ENCODE data around the gene SSTR5.

SSTR5 gene

DNA sequence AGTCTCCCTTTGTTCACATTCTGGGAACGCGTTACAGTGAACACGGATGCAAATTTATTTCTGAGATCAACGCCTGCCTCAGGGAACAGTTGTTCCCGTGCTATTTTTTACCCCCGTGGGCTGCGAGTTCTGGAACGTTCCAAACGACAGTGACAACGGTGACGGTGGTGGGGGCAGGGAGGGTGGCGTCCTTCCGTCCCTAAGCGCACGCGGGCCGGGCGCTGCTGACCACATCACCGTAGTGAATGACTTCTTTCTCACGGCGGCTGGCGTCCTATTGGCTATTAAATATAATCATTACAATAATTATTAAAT lies 45.1 kb upstream of the SSTR5 start:
- TF ChIP-seq, protein P1, sequence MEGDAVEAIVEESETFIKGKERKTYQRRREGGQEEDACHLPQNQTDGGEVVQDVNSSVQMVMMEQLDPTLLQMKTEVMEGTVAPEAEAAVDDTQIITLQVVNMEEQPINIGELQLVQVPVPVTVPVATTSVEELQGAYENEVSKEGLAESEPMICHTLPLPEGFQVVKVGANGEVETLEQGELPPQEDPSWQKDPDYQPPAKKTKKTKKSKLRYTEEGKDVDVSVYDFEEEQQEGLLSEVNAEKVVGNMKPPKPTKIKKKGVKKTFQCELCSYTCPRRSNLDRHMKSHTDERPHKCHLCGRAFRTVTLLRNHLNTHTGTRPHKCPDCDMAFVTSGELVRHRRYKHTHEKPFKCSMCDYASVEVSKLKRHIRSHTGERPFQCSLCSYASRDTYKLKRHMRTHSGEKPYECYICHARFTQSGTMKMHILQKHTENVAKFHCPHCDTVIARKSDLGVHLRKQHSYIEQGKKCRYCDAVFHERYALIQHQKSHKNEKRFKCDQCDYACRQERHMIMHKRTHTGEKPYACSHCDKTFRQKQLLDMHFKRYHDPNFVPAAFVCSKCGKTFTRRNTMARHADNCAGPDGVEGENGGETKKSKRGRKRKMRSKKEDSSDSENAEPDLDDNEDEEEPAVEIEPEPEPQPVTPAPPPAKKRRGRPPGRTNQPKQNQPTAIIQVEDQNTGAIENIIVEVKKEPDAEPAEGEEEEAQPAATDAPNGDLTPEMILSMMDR (IDR thresholded peaks at IDR 0.05), result no peak
- Histone ChIP-seq H3K36me3 (no peaks in the 10 kb centered on the region), H3K27ac (no peak overlapping the region), H3K4me1 (ENCODE audit: control insufficient read depth in 1 of 2, insufficient read depth in 1 of 2, low read depth in 1 of 2, low read length in 1 of 2) (no peaks in the 10 kb centered on the region), H3K4me3 (ENCODE audit: low read depth in 1 of 2, low read length in 1 of 2) (no peak overlapping the region), H3K9me3 (no peaks in the 10 kb centered on the region), H3K27me3 (peaks cover 38% of the 10 kb centered on the region)

DNA sequence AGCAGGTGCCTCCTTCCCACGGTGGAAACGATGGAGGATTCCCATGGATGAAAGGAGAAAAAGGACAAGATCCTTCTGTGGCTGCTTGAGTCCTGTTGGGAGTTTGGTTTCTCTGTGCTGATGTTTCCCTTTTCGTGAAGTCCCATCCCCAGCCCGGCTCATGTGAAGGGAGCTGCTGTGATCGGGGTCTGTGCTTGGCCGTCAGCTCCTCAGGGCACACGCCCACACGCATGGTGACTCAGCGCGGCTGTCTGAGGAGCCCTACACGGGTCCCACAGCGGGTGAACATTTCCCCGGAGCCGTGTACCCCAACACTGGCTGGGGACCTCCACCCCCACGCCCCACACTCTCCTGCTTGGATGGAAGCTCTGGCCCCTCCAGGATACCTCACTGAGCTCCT lies 44.5 kb upstream of the SSTR5 start:
- no peaks in the 10 kb centered on the region for H3K9me3 ChIP-seq
- TF ChIP-seq, protein P1 (IDR thresholded peaks at IDR 0.05), result no peak
- no peak overlapping the region for H3K27ac ChIP-seq
- H3K4me3 ChIP-seq (ENCODE audit: low read depth in 1 of 2, low read length in 1 of 2), result no peak overlapping the region
- no peaks in the 10 kb centered on the region for H3K36me3 ChIP-seq
- no peaks in the 10 kb centered on the region for H3K4me1 ChIP-seq (ENCODE audit: control insufficient read depth in 1 of 2, insufficient read depth in 1 of 2, low read depth in 1 of 2, low read length in 1 of 2)
- peaks cover 38% of the 10 kb centered on the region for H3K27me3 ChIP-seq

DNA sequence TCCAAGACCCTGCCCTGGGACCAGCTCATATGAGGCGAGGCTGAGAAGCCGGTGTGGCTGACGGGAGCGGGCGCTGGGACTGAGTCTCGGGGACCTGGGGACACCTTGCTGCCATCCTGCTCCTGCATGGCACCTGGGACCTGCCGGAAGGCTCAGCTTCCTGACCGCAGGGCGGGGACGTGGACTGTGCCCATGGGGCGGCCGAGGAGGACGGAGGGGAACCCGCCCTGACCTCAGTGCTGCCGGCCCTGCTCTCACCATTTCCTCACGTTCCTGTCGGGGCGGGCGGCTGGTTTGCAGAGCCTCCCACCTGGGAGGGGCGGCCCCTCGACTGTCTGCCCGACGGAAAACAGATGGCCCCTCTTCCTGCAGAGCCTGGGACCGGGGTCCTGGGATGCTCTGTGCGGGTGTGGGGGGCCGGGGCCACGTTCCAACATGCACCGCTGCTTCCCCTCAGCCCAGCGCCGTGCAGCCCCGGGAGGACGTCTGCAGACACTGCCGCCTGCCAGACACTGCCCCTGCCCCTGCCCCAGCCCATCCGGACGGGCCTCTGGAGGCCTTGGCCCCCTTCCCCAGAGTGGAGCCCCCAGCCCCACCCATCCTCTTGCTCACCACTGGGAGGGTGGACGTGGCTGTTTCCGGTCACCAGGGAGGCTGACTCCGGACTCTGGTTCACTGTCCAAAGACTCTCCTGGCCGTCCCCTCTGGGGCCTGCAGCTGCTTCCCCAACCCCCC lies 43.9 kb upstream of the SSTR5 start:
- Histone ChIP-seq H3K36me3 (no peaks in the 10 kb centered on the region), H3K4me3 (ENCODE audit: low read depth in 1 of 2, low read length in 1 of 2) (no peak overlapping the region), H3K27me3 (peaks cover 38% of the 10 kb centered on the region), H3K4me1 (ENCODE audit: control insufficient read depth in 1 of 2, insufficient read depth in 1 of 2, low read depth in 1 of 2, low read length in 1 of 2) (no peaks in the 10 kb centered on the region), H3K9me3 (no peaks in the 10 kb centered on the region), H3K27ac (no peak overlapping the region)
- TF ChIP-seq, protein P1 (IDR thresholded peaks at IDR 0.05), result no peak

DNA sequence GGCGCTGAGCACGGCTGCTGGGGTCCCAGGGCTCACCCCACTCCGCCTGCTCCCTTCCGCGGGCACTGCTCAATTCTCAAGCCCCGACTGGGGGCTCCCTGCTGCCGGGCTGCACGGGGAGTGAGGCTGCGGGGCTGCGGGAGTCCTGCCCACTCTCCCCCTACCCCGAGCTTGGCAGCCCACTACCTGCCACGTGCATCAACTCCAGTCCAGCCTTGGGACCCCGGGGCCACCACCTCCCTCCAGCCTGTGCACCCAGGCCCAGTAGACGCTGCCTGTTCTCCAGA lies 43.3 kb upstream of the SSTR5 start:
- H3K27me3 ChIP-seq, result peaks cover 38% of the 10 kb centered on the region
- no peaks in the 10 kb centered on the region for H3K36me3 ChIP-seq
- no peaks in the 10 kb centered on the region for H3K9me3 ChIP-seq
- H3K4me1 ChIP-seq (ENCODE audit: control insufficient read depth in 1 of 2, insufficient read depth in 1 of 2, low read depth in 1 of 2, low read length in 1 of 2), result no peaks in the 10 kb centered on the region
- no peak overlapping the region for H3K27ac ChIP-seq
- H3K4me3 ChIP-seq (ENCODE audit: low read depth in 1 of 2, low read length in 1 of 2), result no peak overlapping the region
- TF ChIP-seq, protein P1 (IDR thresholded peaks at IDR 0.05), result no peak

DNA sequence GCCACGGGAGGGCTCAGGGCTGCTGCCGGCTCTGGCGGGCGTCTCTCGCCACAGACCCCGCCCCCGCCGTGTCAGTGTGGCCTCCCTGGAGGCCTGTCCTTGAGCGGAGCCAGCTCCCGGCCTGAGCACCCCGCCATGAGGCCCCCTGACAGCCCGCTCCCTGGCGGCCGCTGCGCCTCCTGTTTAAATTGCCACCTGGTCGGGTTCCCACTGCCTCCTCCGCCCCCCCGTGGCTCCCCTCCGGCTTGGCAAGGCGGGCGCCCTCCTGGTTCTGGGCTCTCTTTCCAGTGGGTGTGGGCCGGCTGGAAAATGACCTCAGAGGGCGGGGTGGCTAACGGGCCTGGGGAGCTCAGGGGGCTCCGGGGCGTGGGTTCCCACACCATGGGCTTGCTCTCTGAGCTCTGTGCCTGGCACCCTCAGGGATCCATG lies 42.1 kb upstream of the SSTR5 start:
- Histone ChIP-seq H3K36me3 (no peaks in the 10 kb centered on the region), H3K4me1 (ENCODE audit: control insufficient read depth in 1 of 2, insufficient read depth in 1 of 2, low read depth in 1 of 2, low read length in 1 of 2) (no peaks in the 10 kb centered on the region), H3K9me3 (no peaks in the 10 kb centered on the region), H3K27ac (no peak overlapping the region), H3K27me3 (peaks cover 38% of the 10 kb centered on the region), H3K4me3 (ENCODE audit: low read depth in 1 of 2, low read length in 1 of 2) (no peak overlapping the region)
- TF ChIP-seq, protein P1 (IDR thresholded peaks at IDR 0.05), result no peak

DNA sequence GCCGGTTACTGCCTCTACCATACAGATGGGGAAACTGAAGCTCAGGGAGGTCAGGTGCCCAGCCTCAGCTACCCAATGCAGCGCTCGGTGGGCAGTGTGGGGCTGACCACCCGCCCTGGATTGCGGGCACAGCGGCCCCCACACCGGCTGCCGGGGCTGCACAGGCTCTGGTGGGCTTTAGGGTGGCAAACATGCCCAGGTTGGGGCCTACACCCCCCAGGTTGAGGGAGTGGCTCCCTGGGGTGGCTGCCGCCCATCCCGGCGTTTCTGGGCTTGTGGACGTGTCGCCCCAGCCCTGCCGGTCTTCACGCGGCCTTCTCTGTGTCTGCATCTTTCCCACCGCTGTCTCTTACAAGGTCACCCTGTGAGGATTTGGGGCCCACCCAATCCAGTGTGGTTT lies 40.9 kb upstream of the SSTR5 start:
- Histone ChIP-seq H3K4me1 (ENCODE audit: control insufficient read depth in 1 of 2, insufficient read depth in 1 of 2, low read depth in 1 of 2, low read length in 1 of 2) (no peaks in the 10 kb centered on the region), H3K4me3 (ENCODE audit: low read depth in 1 of 2, low read length in 1 of 2) (no peak overlapping the region), H3K9me3 (no peaks in the 10 kb centered on the region), H3K27me3 (peaks cover 47% of the 10 kb centered on the region), H3K36me3 (no peaks in the 10 kb centered on the region), H3K27ac (no peak overlapping the region)
- TF ChIP-seq, protein P1 (IDR thresholded peaks at IDR 0.05), result no peak
